ENCODE data around the gene NPAS3. TPM values are rescaled to one million over a fixed set of nuclear protein-coding genes. Genes with fewer than 3 reads are reported as not detected.

Gene NPAS3
- total and polyA plus RNA-seq, 2 of the 13 experiments (the other 11 are each of a cell fraction or from before 2014, with no cell fraction given), result not detected

DNA sequence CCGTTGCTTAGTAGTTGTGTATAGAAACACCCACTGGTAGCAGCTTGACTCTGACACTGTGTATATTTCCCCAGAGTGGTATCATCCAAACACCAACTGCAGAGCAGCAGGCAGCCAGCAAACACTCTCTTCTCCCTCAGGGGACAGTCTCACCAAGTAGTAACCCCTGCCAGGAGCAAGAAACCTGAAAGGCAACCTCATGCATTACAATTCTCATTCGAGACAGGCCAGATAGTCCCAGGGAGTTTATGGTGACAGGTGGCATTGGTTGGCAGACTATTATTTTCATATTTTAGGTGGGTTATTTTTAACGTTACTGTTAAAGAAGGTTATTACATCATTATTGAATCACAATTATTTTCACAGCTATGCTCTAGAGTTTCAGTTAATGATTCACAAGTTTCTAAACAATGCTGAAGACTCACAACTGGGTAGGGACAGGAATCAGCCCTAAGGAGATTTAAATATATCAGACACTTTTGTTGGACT lies 789.4 kb downstream of the NPAS3 start:
- Histone ChIP-seq H3K4me1 (ENCODE audit: insufficient read depth, low read length) (no peaks in the 10 kb centered on the region), H3K27me3 (ENCODE audit: control insufficient read depth in 1 of 2, insufficient read depth in 2 of 2, low read length in 2 of 2) (peaks cover 2 to 5% of the 10 kb centered on the region in 2 experiments; a peak in 2 of 5 replicates), H3K36me3 (replicated peaks in 1 of 2; ENCODE audit: control insufficient read depth in 1 of 2, insufficient read depth in 2 of 2, low read length in 2 of 2) (no peaks in the 10 kb centered on the region), H3K27ac (ENCODE audit: extremely low read length, insufficient read depth, low read length) (no peak overlapping the region), H3K9me3 (ENCODE audit: low read length) (no peaks in the 10 kb centered on the region), H3K79me2 (ENCODE audit: insufficient read depth, low read length) (no peaks in the 10 kb centered on the region), H3K9ac (ENCODE audit: insufficient read depth, low read depth, low read length) (no peak overlapping the region), H4K20me1 (ENCODE audit: insufficient read depth, low read length) (no peaks in the 10 kb centered on the region), H2AFZ (ENCODE audit: low read length) (no peak overlapping the region), H3K4me3 (replicated peaks in 1 of 3; ENCODE audit: insufficient read depth in 1 of 3, low read depth in 2 of 3, low read length in 3 of 3) (no peak overlapping the region), H3K4me2 (ENCODE audit: low read depth, low read length) (no peak overlapping the region)
- in situ Hi-C loops (cut with HindIII; ENCODE audit: extremely low pct_ligation_motif_present, low pct_unique_long_range_greater_than_20kb) (no loop called here), intact Hi-C loops (cut with micrococcal nuclease; ENCODE audit: unreplicated experiment) (no loop called here)
- DNase-seq (ENCODE audit: low spot score), result no peak
- no peak for ATAC-seq
- ChIA-PET POLR2A (no interaction called here), CTCF (ENCODE audit: low intra/inter-chr PET ratio, low total read pairs) (no interaction called here)
- WGBS (ENCODE audit: low lambda C conversion rate), result 3% methylated on average over 3 of the region's 3 CpGs
- no TSS peak for BruUV-seq (replicated peaks)
- peak; percentile 57; the same call in 1 of the 2 replicates for TF ChIP-seq ATF7 (IDR thresholded peaks at IDR 0.05)
- TF ChIP-seq ATF7 (CRISPR knock-in tag; IDR thresholded peaks at IDR 0.05), result no peak
- TF ChIP-seq, protein P1, sequence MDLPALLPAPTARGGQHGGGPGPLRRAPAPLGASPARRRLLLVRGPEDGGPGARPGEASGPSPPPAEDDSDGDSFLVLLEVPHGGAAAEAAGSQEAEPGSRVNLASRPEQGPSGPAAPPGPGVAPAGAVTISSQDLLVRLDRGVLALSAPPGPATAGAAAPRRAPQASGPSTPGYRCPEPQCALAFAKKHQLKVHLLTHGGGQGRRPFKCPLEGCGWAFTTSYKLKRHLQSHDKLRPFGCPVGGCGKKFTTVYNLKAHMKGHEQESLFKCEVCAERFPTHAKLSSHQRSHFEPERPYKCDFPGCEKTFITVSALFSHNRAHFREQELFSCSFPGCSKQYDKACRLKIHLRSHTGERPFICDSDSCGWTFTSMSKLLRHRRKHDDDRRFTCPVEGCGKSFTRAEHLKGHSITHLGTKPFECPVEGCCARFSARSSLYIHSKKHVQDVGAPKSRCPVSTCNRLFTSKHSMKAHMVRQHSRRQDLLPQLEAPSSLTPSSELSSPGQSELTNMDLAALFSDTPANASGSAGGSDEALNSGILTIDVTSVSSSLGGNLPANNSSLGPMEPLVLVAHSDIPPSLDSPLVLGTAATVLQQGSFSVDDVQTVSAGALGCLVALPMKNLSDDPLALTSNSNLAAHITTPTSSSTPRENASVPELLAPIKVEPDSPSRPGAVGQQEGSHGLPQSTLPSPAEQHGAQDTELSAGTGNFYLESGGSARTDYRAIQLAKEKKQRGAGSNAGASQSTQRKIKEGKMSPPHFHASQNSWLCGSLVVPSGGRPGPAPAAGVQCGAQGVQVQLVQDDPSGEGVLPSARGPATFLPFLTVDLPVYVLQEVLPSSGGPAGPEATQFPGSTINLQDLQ (CRISPR knock-in tag; IDR thresholded peaks at IDR 0.05), result no peak
- no peak for TF ChIP-seq KLF11 (CRISPR knock-in tag; IDR thresholded peaks at IDR 0.05)
- no peak for FAIRE-seq

DNA sequence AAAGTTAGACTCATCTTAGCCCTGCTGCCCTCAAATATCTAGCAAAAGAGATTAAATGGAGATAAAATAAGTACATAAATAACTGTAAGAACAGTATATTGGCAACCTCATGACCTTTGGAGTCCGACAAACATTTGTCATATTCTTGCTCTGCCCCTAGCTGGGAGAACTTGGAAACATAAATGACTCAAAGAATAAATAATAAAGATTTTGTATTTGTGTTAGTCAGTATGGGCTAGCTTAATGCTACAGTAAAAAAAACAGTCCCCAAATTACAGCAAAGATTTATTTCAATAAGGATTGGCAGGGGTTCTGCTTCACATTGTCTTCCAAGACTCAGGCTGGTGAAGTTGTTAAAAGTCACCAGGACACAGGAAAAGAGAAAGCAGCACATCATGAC lies 791.5 kb downstream of the NPAS3 start:
- H3K4me2 ChIP-seq (ENCODE audit: low read depth, low read length), result no peak overlapping the region
- H3K4me1 ChIP-seq (ENCODE audit: insufficient read depth, low read length), result no peaks in the 10 kb centered on the region
- no peak overlapping the region for H3K4me3 ChIP-seq (replicated peaks in 1 of 3; ENCODE audit: insufficient read depth in 1 of 3, low read depth in 2 of 3, low read length in 3 of 3)
- no peak overlapping the region for H2AFZ ChIP-seq (ENCODE audit: low read length)
- in situ Hi-C loops (cut with HindIII; ENCODE audit: extremely low pct_ligation_motif_present, low pct_unique_long_range_greater_than_20kb), result no loop called here
- POLR2A ChIA-PET, result no interaction called here
- H4K20me1 ChIP-seq (ENCODE audit: insufficient read depth, low read length), result no peaks in the 10 kb centered on the region
- H3K27me3 ChIP-seq (ENCODE audit: control insufficient read depth in 1 of 2, insufficient read depth in 2 of 2, low read length in 2 of 2), result peaks cover 2 to 6% of the 10 kb centered on the region in 2 experiments; a peak in 2 of 5 replicates
- intact Hi-C loops (cut with micrococcal nuclease; ENCODE audit: unreplicated experiment), result no loop called here
- no peaks in the 10 kb centered on the region for H3K36me3 ChIP-seq (replicated peaks in 1 of 2; ENCODE audit: control insufficient read depth in 1 of 2, insufficient read depth in 2 of 2, low read length in 2 of 2)
- H3K9ac ChIP-seq (ENCODE audit: insufficient read depth, low read depth, low read length), result no peak overlapping the region
- 3% methylated on average over 1 of the region's 1 CpG for WGBS (ENCODE audit: low lambda C conversion rate)
- CTCF ChIA-PET (ENCODE audit: low intra/inter-chr PET ratio, low total read pairs), result no interaction called here
- no peak for FAIRE-seq
- no peak overlapping the region for H3K27ac ChIP-seq (ENCODE audit: extremely low read length, insufficient read depth, low read length)
- H3K9me3 ChIP-seq (ENCODE audit: low read length), result no peaks in the 10 kb centered on the region
- no TSS peak for BruUV-seq (replicated peaks)
- DNase-seq (ENCODE audit: low spot score), result no peak
- no peak for ATAC-seq
- H3K79me2 ChIP-seq (ENCODE audit: insufficient read depth, low read length), result no peaks in the 10 kb centered on the region
- TF ChIP-seq ZNF782 (CRISPR knock-in tag; IDR thresholded peaks at IDR 0.05; ENCODE audit: borderline replicate concordance), result no peak
- TF ChIP-seq GTF2F1 (IDR thresholded peaks at IDR 0.05; ENCODE audit: low read length), result no peak
- no peak for TF ChIP-seq ZNF607 (CRISPR knock-in tag; IDR thresholded peaks at IDR 0.05; ENCODE audit: borderline replicate concordance)
- no peak for TF ChIP-seq AKAP8 (CRISPR knock-in tag; IDR thresholded peaks at IDR 0.05)
- no peak for TF ChIP-seq NR2F6 (IDR thresholded peaks at IDR 0.05)
- no peak for TF ChIP-seq NR2F6 (CRISPR knock-in tag; IDR thresholded peaks at IDR 0.05)
- no peak for TF ChIP-seq JUN (CRISPR knock-in tag; IDR thresholded peaks at IDR 0.05)
- TF ChIP-seq, protein P2, sequence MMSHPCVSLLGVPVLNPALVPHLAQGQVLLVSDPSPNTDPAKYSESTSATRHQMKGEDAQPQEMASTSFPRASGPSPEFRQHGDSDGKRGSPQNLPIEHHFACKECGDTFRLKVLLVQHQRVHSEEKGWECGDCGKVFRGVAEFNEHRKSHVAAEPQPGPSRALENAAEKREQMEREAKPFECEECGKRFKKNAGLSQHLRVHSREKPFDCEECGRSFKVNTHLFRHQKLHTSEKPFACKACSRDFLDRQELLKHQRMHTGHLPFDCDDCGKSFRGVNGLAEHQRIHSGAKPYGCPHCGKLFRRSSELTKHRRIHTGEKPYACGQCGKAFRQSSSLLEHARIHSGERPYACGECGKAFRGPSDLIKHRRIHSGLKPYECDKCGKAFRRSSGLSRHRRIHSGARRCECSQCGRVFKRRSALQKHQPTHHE (CRISPR knock-in tag; IDR thresholded peaks at IDR 0.05; ENCODE audit: borderline replicate concordance), result no peak
- no peak for TF ChIP-seq SYNCRIP (IDR thresholded peaks at IDR 0.05; ENCODE audit: insufficient read depth, low read depth, low read length)
- TF ChIP-seq BRCA1 (CRISPR knock-in tag; IDR thresholded peaks at IDR 0.05), result no peak
- TF ChIP-seq RXRB (CRISPR knock-in tag; IDR thresholded peaks at IDR 0.05; ENCODE audit: borderline replicate concordance), result no peak
- TF ChIP-seq, protein P3, sequence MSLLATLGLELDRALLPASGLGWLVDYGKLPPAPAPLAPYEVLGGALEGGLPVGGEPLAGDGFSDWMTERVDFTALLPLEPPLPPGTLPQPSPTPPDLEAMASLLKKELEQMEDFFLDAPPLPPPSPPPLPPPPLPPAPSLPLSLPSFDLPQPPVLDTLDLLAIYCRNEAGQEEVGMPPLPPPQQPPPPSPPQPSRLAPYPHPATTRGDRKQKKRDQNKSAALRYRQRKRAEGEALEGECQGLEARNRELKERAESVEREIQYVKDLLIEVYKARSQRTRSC (CRISPR knock-in tag; IDR thresholded peaks at IDR 0.05; ENCODE audit: low read depth), result no peak
- no peak for TF ChIP-seq ZNF10 (CRISPR knock-in tag; IDR thresholded peaks at IDR 0.05; ENCODE audit: borderline replicate concordance, low read depth)

All from HepG2 (cell line).